Lower leg skin (tissue), 4 donors: ENCODE measurements around the gene GLIS2. TPM values are rescaled to one million over a fixed set of nuclear protein-coding genes. Genes with fewer than 3 reads are reported as not detected.

ENCODE experiments used
- DNase-seq, 2 donors: peaks; one replicate each; pipeline ENCODE4 v3.0.0-alpha.2; 2019; ENCODE audit warnings: low spot score in 2 of 2
- H3K4me3 ChIP-seq: fragments of 200-600 bp; sonication (generic); 2 replicates; pipeline ENCODE4 v1.5.1; 2017; ENCODE audit warnings: mild to moderate bottlenecking, low read depth; ENCODE audit not compliant: poor library complexity, severe bottlenecking
- CTCF ChIP-seq, 3 donors: fragments of 450-650 bp; IDR thresholded peaks; one replicate each; pipeline ENCODE4 v1.5.1; 2016; ENCODE audit warnings: antibody characterized with exemption in 3 of 3, mild to moderate bottlenecking in 3 of 3, moderate library complexity in 2 of 3
- POLR2A ChIP-seq, 2 donors: fragments of 450-650 bp; IDR thresholded peaks; one replicate each; pipeline ENCODE4 v1.6.1; 2016 to 2017; ENCODE audit warnings: antibody characterized with exemption in 2 of 2, mild to moderate bottlenecking in 1 of 2, moderate library complexity in 1 of 2
- whole genome bisulfite sequencing, 2 donors: methylation state at CpG; one replicate each; pipeline ENCODE4 v1.1.5; 2018; 5-methylcytosine and 5-hydroxymethylcytosine counted together
- intact Hi-C: fragments of 100-400 bp; cut with DNase I; formaldehyde crosslinking; loops from one replicate; pipeline ENCODE4 v1.15.0; 2023; ENCODE audit warnings: low total_unique reads
- total RNA-seq, 4 donors: library from RNA; depleted of rRNA; stranded (reverse); fragments of >200 nt; gene quantifications; one replicate each; pipeline ENCODE4 v1.1.0, GENCODE V29; 2016

Gene GLIS2
- total RNA-seq, 4 donors from 2014 or later: 1.3 to 2.6 (median 2.2) TPM

GRCh38 chr16:4283441-4283840 is 32.4 kb upstream of the GLIS2 start:
- WGBS, 2 donors: 75 to 81% methylated on average over 8 of the region's 8 CpGs
- intact Hi-C loops: no loop called here
- TF ChIP-seq POLR2A (IDR thresholded peaks at IDR 0.05): no peak
- no peak for TF ChIP-seq CTCF (IDR thresholded peaks at IDR 0.05)
- H3K4me3 ChIP-seq: no peak overlapping the region
- DNase-seq: no peak

GRCh38 chr16:4283939-4284338 is 31.9 kb upstream of the GLIS2 start:
- TF ChIP-seq CTCF (IDR thresholded peaks at IDR 0.05): no peak
- no peak for TF ChIP-seq POLR2A (IDR thresholded peaks at IDR 0.05)
- no peak for DNase-seq
- 79 to 87% methylated on average over 2 of the region's 2 CpGs for WGBS, 2 donors
- H3K4me3 ChIP-seq: no peak overlapping the region
- intact Hi-C loops: no loop called here

- TF ChIP-seq CTCF (IDR thresholded peaks at IDR 0.05): no peak
- TF ChIP-seq POLR2A (IDR thresholded peaks at IDR 0.05): no peak
- no peak overlapping the region for H3K4me3 ChIP-seq
Observed at GRCh38 chr16:4285167-4285566, 30.7 kb upstream of the GLIS2 start.

GRCh38 chr16:4288148-4288921 is 27.5 kb upstream of the GLIS2 start:
- DNase-seq: peak in 1 of 2 donors; percentile 95
- WGBS, 2 donors: 15 to 16% methylated on average over 12 to 20 of the region's 22 CpGs
- H3K4me3 ChIP-seq: no peak overlapping the region
- intact Hi-C loops: loop anchor here (5.0 kb wide), 1 partner anchor 119 kb away; no protein-coding TSS in a partner anchor
- peak in 1 of 3 donors; percentile 80 for TF ChIP-seq CTCF (IDR thresholded peaks at IDR 0.05)
- no peak for TF ChIP-seq POLR2A (IDR thresholded peaks at IDR 0.05)

More at GRCh38 chr16:4285167-4285566, 30.7 kb upstream of the GLIS2 start:
- intact Hi-C loops: loop anchor here (5.0 kb wide), 1 partner anchor 122 kb away; no protein-coding TSS in a partner anchor
- 69 to 84% methylated on average over 10 of the region's 10 CpGs for WGBS, 2 donors
- DNase-seq: no peak

- intact Hi-C loops: loop anchor here (5.0 kb wide), 1 partner anchor 37 kb away; no protein-coding TSS in a partner anchor
- no peak overlapping the region for H3K4me3 ChIP-seq
- 83% methylated on average over 8 of the region's 8 CpGs for WGBS, 2 donors
- DNase-seq: no peak
- no peak for TF ChIP-seq POLR2A (IDR thresholded peaks at IDR 0.05)
- no peak for TF ChIP-seq CTCF (IDR thresholded peaks at IDR 0.05)
Observed at GRCh38 chr16:4290236-4290830, 25.5 kb upstream of the GLIS2 start.
